Mucosa of descending colon (tissue), 3 donors: Measurements from ENCODE around the gene TTC7B. TPM values are rescaled to one million over a fixed set of nuclear protein-coding genes. Genes with fewer than 3 reads are reported as not detected.

Experiments
- ATAC-seq: fragments of 200-7000 bp; cut with Tn5 transposase; one replicate; pipeline ENCODE4 v1.9.1; 2020; ENCODE audit warnings: mild to moderate bottlenecking, moderate library complexity
- DNase-seq, 3 donors: peaks; one replicate each; pipeline ENCODE4 v3.0.0-alpha.2; 2020
- H3K36me3 ChIP-seq: fragments of 200-600 bp; one replicate; pipeline ENCODE4 v1.8.0; 2021; ENCODE audit warnings: low read depth, mild to moderate bottlenecking
- H3K4me1 ChIP-seq: fragments of 200-600 bp; one replicate; pipeline ENCODE4 v1.8.0; 2021; ENCODE audit warnings: low read depth, mild to moderate bottlenecking
- H3K4me3 ChIP-seq: fragments of 200-600 bp; one replicate; pipeline ENCODE4 v1.8.0; 2021; ENCODE audit warnings: mild to moderate bottlenecking
- H3K9me3 ChIP-seq: fragments of 200-600 bp; one replicate; pipeline ENCODE4 v1.8.0; 2021; ENCODE audit warnings: mild to moderate bottlenecking
- intact Hi-C, 2 donors: fragments of 100-400 bp; cut with DNase I in 1 of 2; cut with micrococcal nuclease in 1 of 2; formaldehyde crosslinking; loops; one replicate each; pipeline versions ENCODE4 v1.11.0 to v1.11.1; 2022; cut with DNase I, micrococcal nuclease
- total RNA-seq, 3 donors: library from RNA; stranded (reverse); fragmentation: NEBNext Ultra II Directional in 2 of 3; extraction: Animal tissue kit (Norgen Biotek cat#: 25700) in 2 of 3; gene quantifications; one replicate each; pipeline versions ENCODE4 v1.2.1 to v1.2.4, GENCODE V29; 2021 to 2023
- TF ChIP-seq, protein P1 (sequence below): fragments of 200-600 bp; IDR thresholded peaks from one replicate; pipeline ENCODE4 v1.8.0; 2022; ENCODE audit warnings: antibody characterized with exemption, mild to moderate bottlenecking
- donor health status: DM: no; HTN: no; CAD: no; lungs with moderate emphysema.
- donor health status: DM: no; HTN: no; CAD: no.
- donor health status: DM: no; HTN: yes; CAD: no.

Gene TTC7B
- total RNA-seq, 3 donors from 2014 or later: 6.0 to 72.8 (median 10.0) TPM

DNA sequence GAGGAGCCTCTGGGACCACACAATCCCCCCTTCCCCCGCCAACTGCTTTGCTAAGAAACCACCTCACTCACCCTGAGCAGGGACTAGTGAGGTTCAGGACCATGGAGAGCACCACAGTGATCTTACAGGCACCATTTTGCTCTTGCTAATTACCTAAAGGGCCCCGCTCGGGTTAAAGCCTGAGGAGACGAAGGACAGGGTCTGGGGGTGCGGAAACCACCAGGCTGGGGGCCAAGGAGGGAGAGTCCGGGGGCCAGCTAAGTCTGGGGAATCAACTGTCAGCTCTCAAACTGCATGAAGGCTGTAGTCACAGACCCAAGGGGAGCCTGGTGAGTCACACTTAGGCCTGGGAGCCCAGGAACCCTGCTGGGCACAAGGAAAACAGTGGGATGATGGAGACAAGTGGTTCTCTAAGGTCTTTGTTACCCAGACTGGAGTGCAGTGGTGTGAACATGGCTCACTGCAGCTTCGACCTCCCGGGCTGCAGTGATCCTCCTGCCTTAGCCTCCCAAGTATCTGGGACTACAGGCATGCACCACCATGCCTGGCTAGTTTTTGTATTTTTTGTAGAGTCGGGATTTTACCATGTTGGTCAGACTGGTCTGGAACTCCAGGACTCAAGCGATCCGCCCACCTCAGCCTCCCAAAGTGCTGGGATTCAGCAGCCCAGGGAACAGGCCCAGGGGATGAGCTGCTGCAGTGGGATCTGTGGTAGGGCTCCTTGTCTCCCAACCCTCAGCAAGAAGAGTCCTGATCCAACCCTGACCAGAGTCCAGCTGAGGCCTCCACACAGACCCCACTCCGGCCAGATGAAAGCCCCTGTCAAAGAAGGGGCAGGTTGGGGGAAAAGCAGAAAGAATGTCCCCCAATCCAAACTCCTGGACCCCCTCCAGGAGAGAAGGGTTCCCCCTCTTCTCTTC is 320.6 kb downstream of the TTC7B start:
- Histone ChIP-seq H3K36me3 (no peaks in the 10 kb centered on the region), H3K9me3 (no peaks in the 10 kb centered on the region), H3K4me3 (no peak overlapping the region), H3K4me1 (no peaks in the 10 kb centered on the region)
- intact Hi-C loops: no loop called here
- peak in 1 of 3 donors; percentile 83 for DNase-seq
- TF ChIP-seq, protein P1, sequence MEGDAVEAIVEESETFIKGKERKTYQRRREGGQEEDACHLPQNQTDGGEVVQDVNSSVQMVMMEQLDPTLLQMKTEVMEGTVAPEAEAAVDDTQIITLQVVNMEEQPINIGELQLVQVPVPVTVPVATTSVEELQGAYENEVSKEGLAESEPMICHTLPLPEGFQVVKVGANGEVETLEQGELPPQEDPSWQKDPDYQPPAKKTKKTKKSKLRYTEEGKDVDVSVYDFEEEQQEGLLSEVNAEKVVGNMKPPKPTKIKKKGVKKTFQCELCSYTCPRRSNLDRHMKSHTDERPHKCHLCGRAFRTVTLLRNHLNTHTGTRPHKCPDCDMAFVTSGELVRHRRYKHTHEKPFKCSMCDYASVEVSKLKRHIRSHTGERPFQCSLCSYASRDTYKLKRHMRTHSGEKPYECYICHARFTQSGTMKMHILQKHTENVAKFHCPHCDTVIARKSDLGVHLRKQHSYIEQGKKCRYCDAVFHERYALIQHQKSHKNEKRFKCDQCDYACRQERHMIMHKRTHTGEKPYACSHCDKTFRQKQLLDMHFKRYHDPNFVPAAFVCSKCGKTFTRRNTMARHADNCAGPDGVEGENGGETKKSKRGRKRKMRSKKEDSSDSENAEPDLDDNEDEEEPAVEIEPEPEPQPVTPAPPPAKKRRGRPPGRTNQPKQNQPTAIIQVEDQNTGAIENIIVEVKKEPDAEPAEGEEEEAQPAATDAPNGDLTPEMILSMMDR: no peak
- peak; percentile 63 for ATAC-seq

DNA sequence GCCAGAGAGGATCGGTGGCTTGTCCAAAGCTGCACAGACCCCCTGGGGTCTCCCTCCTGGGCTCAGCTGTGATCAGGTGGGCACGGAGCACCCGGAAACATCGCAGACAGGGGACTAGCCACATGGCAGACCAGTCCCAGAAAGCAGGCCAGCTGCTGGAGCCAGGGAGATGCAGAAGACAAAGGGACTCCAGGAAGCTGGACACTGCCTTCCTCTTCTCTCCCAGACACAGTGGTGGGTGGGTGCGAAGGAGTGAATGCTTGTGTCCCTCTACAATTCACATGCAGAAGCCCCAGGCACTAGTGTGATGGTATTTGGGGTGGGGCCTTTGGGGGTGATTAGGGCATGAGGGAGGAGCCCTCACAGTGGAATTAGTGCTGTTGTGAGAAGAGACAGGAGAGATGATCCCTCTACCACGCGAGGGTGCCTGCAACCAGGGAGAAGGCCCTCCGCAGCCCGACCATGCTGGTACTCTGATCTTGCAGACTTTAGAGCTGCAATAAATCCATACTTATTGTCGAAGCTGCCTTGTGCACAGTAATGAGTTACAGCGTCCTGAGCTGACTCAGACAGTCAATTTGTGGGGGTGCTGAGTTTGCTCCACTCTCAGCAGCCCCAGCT is 324.2 kb downstream of the TTC7B start:
- intact Hi-C loops: no loop called here
- H3K4me1 ChIP-seq: no peaks in the 10 kb centered on the region
- no peak overlapping the region for H3K4me3 ChIP-seq
- ATAC-seq (no peak), DNase-seq (no peak)
- TF ChIP-seq, protein P1: no peak
- no peaks in the 10 kb centered on the region for H3K9me3 ChIP-seq
- no peaks in the 10 kb centered on the region for H3K36me3 ChIP-seq

DNA sequence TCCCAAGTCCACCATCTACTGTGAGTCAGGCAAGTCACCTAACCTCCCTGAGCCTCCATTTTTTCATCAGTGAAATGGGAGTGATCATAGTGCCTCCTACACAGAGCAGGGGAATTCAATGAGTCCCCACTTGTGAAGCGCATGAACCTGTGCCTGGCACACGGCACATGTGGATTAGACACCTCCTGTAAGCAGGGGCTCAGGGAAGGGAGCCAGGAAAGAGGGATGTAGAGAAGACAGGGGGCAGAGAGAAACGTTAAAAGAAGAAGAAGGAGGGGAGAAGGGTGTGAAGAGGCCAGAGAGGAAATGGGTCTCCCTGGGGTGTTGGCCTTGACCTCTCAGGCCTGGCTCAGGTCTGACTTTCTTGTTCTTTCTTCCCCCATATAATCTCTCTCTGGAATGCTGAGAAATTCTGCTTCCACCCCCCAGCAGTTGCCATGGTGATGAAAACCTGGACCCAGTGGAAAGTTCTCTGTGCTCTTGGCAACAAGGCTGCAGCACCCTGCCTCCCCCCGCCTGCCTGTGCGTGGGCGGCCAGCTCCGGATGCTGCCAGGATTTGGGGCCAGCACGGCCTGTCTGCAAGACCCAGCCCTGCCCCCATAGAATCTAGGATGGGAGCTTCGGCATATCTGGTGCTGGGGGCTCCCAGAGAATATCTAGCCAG is 324.9 kb downstream of the TTC7B start:
- TF ChIP-seq, protein P1: no peak
- Histone ChIP-seq H3K4me3 (no peak overlapping the region), H3K36me3 (no peaks in the 10 kb centered on the region), H3K9me3 (no peaks in the 10 kb centered on the region), H3K4me1 (no peaks in the 10 kb centered on the region)
- intact Hi-C loops: no loop called here
- ATAC-seq (no peak), DNase-seq (no peak)

DNA sequence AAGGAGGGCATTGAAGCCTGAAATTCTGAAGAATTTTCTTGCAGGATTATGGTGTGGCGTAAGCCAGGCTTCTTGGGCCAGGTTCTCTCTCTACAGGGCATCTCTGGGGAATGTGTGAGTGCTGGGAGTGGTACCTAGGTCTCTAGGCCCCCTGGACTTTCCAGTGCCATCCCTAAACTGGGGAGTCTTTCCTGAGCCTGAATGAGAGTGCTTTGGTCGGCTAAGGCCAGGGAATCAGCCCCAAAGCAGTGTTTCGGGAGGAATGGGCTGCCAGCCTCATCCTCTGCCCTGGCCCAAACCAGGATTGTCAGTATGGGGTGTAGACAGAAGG is 325.5 kb downstream of the TTC7B start:
- Histone ChIP-seq H3K4me3 (no peak overlapping the region), H3K36me3 (no peaks in the 10 kb centered on the region), H3K4me1 (no peaks in the 10 kb centered on the region), H3K9me3 (no peaks in the 10 kb centered on the region)
- DNase-seq: no peak
- intact Hi-C loops: no loop called here
- ATAC-seq: no peak
- TF ChIP-seq, protein P1: no peak

DNA sequence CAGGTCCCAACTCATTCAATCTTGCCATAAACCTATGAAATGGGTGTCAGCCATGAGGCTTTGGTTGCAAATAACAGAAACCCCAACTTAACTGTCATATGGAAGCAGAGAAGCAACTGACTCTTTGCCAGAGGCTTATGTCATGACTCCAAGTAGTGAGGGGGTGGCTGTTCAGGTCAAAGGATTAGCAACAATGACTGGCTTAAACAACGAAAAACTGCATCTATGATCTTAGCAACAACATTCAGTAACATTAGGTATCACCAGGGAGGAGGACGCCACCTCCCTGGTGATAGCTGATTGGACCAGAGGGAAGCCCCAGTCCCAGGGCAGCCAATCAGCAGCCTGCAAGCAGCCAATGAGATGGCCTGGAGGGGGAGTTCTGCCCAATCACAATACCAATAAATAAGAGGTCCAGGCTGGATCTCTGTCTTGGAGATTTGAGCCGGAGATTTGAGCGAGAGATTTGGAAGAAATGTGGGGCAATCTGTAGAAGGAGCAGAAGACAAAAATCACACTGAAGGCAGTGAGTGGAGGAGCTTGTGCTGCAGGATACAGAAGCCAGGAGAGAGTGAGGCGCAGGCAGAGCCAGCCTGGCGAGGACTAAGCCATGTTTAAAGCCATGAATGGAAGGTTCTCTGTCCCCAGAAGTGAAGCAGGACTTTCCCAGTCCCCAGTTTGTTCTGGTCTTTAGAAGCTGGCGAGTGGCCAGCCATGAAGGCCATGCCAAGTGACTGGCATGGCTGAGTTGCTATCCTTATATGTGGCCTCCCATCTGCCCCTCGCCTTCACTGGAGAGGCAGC is 326.1 kb downstream of the TTC7B start:
- no peaks in the 10 kb centered on the region for H3K4me1 ChIP-seq
- ATAC-seq: no peak
- H3K4me3 ChIP-seq: no peak overlapping the region
- TF ChIP-seq, protein P1: no peak
- no peak for DNase-seq
- H3K36me3 ChIP-seq: no peaks in the 10 kb centered on the region
- no peaks in the 10 kb centered on the region for H3K9me3 ChIP-seq
- intact Hi-C loops: no loop called here
